Right renal cortex interstitium (tissue), 3 donors: Measurements from ENCODE around the gene LRRIQ1. TPM values are rescaled to one million over a fixed set of nuclear protein-coding genes. Genes with fewer than 3 reads are reported as not detected.
A peak's percentile ranks its signal among the peaks of the same experiment; 100 is the strongest.
"Not testable (repeated sequence)": the region's sequence is repeated elsewhere in the genome, so short reads cannot be mapped to it uniquely, and the experiment has no call there.

Source experiments
- DNase-seq, 3 donors: peaks; one replicate each; pipeline ENCODE4 v3.0.0-alpha.2; 2013; ENCODE audit warnings: low read depth in 3 of 3, low spot score in 2 of 3
- polyA plus RNA-seq, 3 donors: library from polyadenylated mRNA; unstranded; fragments of 120-200 nt; gene quantifications; one replicate each; pipeline ENCODE4 v1.2.1, GENCODE V29; 2013; ENCODE audit not compliant: insufficient read length in 3 of 3

The LRRIQ1 gene, protein sequence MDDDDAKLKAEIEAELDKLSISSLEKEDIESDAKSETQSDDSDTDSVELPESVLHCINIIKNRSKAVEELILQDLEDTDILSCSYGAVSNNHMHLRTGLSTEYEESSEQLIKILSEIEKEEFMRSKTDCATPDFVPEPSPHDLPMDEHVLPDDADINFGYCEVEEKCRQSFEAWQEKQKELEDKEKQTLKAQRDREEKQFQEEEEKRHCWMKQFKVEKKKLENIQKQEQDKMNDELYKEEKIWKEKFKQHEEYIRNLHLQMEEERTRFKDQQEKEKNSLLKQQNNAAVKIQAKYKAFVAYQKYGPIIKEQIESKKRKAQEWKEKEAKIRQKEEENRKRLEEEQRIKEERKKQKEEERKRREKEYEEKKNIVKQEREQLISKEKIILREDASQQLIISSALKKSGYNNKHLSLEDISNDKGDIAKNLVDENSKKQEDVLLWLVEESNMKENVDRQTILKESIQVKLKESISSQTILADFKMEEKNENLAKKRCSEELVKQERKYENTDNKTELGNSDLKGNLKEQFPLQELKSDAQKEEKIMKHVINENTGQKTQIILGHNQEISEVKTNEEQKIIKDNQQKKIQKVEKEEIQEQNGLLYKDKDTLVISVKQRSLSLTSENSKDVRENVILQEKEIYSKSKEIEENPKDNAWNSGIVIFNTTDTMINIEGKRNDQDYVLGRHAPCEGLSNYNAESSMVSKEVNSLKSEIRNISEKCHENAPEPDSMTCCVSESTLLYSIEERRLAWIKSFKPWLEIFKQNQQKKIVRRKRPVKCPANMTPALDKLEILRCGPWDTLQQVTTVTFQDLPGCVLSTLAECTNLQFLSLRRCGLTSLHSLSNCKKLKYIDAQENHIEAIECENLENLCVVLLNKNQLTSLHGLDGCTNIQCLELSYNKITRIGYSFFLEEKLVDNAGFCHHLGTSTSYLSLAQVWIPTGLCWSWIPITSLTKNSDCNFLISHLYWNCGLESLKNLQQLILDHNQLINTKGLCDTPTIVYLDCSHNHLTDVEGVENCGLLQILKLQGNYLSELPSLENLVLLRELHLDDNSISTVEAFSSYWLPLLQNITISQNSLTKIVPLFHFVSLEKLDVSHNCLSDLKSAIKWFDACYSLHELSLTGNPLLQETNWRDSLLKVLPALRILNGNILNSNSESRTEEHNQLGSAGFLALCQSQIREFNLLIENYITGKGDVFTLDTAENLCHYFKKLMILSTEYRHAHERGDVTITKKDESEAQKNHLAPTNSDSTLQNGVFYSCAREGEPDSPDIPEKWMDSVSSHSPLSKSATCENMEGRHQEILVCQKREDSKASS (N-terminal part only)
- 10 to 100 TPM; 37.3 to 48.9 (median 38.7) TPM for polyA plus RNA-seq

DNA sequence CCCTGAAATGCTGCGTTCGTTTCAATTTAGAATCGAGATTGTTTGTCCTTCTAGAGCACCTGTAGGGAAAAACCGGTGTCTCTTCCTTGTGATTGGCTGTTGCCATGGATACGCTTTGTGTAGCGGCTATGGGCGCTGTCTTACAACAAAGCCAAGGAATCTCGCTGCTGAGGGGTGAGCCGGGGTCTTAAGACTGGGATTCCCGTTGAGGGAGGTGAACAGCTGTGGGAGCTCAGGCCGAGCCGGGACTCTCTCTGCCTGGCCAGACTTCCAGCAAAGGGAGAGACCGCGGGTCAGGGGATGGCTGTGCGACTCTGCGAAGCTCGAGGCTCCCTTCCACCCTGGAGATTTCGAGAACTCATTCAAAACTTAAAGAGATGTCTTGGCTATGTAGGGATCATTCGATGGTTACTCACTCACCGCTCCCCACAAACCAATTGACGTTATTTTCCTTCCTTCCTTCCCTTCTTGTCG lies at the start of gene LRRIQ1, which contains the start of gene TSPAN19:
LRRIQ1 (plus strand) TSS at position 118 of the 474 bp plus-strand sequence. CDS start 1,826 bp downstream, outside the sequence.
TSPAN19 (minus strand) TSS at position 44 of the 474 bp plus-strand sequence. CDS start 6,331 bp downstream, outside the sequence.
- peak; percentile 82 to 90 (median 82) for DNase-seq

DNA sequence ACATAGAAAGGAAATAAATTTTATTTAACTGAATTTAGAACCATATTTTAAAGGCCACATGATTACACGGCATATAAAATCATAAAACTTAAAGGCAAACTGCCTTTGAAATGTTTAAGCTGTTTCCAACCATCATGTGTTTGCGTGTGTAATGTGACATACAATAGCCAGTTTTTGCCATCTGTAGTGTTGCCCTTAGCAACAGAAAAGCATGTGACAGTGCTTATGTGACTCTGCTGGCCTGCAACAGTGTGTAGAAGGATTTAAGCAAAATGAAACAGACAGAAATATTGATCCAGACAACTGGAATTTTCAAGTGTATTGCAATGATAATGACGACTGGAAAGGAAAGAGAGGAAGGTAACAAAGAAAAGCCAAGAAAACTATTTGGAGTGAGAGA lies 49.6 kb upstream of the LRRIQ1 start:
- no peak for DNase-seq

DNA sequence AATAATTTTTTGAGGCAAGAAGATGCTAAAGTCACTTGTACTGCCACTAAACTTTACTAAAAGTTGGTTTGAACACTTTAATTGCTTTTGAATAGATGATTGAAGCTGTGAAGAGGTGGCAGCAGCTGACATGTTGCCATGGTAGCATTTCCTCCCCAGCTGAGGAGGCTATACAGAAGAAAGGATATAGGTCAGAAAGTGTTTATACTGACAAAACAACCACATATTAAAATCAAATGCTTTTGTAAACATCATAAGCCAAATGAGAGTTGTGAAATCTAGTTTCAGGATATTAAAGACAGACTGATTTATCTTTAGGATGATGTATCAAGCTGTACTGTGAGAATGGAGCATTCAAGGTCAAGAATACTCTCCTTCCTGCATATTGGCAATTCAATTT lies 41.7 kb upstream of the LRRIQ1 start:
- no peak for DNase-seq

DNA sequence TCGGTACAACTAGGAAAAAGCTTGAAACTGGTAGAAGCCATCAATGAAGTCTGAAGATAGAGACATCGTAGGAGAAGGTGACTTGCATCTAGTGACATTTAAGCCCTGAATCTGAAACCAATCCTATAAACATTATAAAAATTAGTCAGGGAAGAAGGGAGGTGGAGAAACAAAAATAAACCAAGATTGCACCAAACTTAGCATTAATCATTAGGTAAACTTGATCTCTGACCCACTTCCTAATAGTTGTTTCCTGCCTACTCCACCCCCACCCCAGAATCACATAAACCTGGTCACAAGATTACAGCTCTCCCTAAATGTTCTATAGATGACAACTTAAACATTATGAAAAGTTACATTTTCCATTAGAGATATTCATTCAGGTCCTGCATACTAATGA lies 40.5 kb upstream of the LRRIQ1 start:
- no peak for DNase-seq

DNA sequence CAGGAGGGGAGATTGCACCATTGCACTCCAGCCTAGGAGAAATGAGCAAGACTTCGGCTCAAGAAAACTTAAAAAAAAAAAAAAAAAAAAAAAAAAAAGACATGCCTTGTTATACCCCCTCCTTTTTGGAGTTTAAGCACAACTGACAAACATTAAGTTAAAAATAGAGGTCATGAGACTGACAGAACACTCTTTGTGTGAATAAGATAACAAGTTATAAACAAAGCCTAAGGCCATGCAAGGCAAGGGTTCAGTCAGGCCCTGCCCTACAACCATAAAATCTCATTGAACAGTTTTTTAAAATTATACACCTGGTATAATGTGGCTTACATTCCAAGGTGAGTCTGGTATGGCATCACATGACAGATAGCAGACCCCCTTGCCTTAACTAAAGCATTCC lies 39.4 kb upstream of the LRRIQ1 start:
- no peak for DNase-seq

DNA sequence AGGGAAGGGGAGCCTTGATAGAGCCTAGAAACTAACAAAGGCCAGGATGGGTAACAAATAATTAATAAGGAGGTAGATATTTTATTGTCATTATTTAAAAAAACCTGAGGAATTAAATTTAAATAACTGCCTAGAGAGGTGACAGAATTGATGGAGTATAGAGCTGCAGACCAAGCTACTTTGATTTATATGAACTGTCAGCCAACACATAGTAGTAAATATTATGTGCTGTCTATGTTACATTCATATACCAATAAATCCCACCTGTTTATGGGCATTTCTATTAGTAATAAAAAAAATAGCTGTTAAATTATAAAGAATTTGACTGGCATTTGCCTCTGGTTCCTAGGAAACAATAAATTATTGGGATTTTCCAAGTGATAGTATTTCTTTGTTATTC lies 37.8 kb upstream of the LRRIQ1 start:
- DNase-seq, result no peak

DNA sequence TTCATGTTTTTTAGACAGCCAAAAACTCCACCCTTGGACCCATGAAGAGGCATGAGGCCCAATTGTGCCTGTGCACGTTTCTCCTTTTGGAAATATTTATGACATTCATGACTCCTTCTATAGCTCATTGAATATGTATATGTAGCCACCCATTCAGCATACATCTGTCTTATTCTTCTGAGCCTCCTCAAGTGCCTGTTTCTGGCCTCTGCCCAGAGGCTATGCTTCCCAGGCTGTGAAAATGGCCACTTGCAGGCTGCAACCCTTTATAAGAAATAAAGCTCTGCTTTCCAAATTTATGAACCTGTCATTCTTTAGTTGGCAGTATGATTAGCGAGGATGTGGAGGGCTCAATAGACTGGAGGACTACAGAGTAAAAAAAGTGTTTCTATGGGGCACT lies 35.4 kb upstream of the LRRIQ1 start:
- DNase-seq, result no peak

DNA sequence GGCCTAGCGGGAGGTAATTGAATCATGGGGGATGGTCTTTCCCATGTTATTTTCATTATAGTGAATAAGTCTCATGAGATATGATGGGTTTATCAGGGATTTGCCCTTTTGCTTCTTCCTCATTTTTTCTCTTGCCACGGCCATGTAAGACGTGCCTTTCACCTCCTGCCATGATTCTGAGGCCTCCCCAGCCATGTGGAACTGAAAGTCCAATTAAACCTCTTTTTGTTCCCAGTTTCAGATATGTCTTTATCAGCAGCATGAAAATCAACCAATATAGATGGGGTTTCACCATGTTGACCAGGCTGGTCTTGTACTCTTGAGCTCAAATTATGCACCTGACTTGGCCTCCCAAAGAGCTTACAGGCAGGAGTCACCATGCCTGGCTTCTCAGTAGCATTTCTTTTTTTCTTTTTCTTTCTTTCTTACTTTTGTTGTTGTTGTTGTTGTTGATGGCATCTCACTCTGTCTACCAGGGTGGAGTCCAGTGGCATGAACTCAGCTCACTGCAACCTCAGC lies 33.3 kb upstream of the LRRIQ1 start:
- DNase-seq, result no peak

DNA sequence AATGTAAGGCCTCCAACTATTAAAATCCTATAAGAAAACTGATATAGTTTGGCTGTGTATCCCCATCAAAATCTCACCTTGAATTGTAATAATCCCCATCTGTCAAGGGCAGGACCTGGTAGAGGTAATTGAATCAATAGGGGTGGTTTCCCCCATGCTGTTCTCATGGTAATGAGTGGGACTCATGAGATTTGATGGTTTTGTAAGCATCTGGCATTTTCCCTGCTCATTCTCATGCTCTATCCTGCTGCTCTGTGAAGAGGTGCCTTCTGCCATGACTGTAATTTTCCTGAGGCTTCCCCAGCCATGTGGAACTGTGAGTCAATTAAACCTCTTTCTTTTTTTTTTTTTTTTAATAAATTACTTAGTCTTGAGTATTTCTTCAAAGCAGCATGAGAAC lies 31.9 kb upstream of the LRRIQ1 start:
- DNase-seq, result no peak

DNA sequence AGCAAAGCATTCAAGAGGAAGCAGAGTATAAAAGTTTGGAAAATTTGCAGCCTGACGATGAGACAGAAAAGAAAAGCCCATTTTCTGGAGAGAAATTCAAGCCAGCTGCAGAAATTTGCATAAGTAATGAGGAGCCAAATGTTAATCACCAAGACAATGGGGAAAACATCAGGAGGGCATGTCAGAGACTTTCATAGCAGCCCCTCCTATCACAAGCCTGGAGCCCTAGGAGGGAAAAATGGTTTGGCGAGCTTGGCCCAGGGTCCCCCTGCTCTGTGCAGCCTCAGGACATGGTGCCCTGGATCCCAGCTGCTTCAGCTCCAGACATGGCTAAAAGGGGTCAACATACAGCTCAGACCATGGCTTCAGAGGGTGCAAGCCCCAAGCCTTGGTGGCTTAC lies 31.1 kb upstream of the LRRIQ1 start:
- DNase-seq, result not testable (repeated sequence)

DNA sequence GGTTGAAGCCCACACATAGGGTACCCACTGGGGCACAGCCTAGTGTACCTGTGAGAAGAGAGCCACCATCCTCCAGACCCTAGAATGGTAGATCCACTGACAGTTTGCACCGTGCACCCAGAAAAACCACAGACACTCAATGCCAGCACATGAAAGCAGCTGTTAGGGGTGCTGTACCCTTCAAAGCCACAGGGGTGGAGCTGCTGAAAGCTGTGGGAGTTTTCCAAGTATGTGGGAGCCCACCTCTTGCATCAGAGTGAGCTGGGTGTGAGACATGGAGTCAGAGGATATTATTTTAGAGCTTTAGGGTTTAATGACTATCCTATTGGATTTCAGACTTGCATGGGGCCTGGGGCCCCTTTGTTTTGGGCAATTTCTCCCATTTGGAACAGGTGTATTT lies 30.5 kb upstream of the LRRIQ1 start:
- no peak for DNase-seq

DNA sequence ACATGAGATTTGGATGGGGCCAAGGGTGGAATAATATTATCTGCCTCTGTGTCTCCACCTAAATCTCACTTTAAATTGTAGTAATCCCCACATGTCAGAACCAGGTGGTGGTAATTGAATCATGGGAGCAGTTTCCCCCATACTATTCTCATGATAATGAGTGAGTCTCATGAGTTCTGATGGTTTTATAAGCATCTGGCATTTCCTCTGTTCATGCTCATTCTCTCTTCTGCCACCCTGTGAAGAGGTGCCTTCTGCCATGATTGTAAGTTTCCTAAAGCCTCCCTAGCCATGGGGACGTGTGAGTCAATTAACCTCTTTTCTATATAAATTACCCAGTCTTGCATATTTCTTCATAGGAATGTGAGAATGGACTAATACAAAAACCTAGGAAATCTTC lies 29.9 kb upstream of the LRRIQ1 start:
- DNase-seq, result no peak

DNA sequence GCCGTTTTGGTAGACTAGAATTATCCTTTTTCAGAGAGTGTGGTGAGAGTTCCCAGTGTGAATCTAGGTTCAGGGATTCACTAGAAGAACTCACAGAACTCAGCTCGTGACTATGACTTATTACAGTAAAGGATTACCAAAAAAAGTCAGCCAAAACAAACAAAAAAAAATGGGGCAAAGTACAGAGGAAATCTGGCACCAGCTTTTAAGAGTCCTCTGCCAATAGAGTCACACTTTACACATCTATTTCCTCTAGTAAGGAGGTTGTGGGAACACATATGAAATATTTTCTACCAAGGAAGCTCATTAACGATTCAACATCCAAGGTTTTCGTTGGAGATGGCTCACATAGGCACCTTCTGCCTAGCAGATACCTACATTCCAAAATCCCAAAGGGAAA lies 28.3 kb upstream of the LRRIQ1 start:
- DNase-seq, result no peak

DNA sequence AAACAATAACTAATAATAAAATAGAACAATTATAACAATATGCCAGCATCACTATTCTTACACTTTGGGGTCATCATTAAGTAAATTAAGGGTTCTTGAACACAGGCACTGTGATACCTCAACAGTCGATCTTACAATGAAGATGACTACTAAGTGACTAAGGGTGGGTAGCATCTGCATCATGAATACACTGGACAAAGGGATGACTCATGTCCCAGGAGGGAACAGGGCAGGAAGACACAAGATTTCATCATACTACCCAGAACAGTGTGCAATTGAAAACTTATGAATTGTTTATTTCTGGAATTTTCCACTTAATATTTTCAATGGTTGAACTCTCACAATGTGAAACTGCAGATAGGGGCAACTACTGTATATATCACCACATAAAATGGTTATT lies 19.7 kb upstream of the LRRIQ1 start:
- DNase-seq, result no peak

DNA sequence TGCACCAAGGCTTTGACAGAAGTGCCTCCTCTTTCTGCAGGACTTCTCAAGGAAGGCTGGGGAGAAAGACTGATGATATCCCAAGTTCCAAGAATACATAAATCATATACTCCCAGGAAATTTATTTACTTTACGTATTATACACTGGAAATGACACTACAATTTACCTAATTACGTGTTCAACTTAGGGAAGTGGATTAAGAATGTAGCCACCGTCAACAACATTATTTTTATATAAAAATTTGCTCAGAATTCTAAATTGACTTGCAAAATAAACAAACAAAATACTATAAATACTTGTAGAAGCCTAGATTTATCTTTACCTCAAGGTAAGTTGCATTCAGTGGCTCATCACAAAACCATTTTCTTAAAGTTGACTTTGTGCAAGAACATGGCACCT lies 19.0 kb upstream of the LRRIQ1 start:
- no peak for DNase-seq

DNA sequence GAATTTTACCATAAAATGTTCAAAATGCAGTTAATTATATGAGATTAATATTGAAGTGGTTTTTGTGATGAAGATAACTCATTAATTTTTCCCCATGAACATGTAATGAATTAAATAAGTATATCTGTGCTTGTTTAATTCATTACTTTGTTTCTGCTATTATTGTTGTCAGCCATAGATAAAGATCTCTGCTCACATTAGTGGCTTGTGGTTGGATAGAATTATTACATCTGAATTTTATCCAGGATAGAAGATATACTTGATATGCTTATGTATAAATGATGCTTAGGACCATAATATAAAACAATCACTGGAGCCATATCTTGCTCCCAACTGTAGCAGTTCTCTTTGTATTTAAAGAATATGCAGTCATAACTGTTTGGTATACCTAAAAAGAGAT lies 18.5 kb upstream of the LRRIQ1 start:
- DNase-seq, result no peak

DNA sequence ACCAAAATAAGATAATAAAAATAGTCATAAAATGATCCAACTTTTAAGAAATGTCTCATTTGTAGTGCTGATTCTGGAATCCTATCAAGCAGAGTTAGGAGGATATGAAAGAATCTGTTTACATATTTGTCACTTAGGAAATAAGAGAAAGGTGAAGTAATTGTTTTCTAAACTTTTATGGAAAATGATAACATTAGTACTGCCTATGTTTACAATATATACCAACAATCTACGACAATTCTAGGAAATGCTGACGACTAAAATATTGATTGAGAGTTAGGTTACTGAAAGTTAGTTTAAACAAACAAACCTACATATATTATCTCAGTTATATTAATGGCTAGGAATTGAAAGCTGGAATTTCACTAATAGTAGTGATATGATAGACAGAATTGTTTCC lies 18.1 kb upstream of the LRRIQ1 start:
- no peak for DNase-seq

DNA sequence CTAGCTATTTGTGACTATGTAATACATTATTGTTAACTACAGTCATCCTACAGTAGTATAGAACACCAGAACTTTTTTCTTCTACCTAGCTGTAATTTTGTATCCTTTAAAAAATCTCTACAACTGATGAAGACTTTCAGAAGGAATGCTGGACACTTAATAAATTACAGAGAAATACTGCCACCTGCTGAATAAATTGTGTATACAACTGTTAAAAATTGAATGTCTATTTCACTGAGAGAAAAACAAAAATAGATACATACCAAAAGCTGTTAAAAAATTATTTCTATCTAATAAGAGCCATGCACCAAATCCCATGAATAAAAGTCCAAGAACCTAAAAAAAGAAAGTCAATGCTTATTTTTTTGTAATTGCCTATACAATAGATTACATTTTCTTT lies 6.7 kb upstream of the LRRIQ1 start:
- peak in 1 of 3 donors; percentile 7 for DNase-seq

DNA sequence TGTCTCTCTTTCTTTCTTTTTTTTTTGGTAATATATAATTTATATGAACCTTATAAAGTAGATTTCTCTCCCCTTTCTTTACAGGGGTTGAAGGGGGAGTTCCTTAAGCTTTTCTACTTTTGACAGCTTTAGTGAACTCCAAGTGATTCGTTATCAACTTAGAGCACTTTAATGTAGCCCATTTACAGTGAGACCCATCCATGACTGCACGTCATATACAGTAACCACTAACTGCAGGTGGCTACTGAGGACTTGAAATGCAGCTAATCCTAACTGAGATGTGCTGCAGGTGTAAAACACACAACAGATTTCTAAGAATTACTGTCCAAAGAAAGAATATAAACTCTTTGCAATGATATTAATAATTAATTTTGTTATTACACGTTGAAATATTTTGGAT lies 582 bp downstream of the LRRIQ1 start:
- DNase-seq, result peak in 1 of 3 donors; percentile 7

DNA sequence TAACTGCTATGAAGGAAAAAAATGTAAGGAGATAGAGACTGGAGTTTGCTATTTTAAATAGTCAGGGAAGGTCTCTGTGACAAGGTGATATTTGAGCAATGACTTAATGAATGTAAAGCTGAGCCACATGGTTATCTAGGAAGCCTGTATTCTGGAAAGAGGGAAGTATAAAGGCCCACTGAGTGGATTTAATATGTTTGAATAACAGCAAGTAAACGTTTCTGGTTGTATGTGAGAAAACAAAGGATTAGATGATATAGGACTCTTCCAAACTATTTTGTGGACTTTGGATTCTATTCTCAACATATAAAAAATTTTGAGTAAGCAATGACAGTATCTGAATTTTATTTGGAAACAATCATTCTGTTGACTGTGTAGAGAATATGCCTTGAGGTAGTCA lies 5.2 kb downstream of the LRRIQ1 start:
- no peak for DNase-seq
